ENCODE measurements around the gene TBCD. TPM values are rescaled to one million over a fixed set of nuclear protein-coding genes. Genes with fewer than 3 reads are reported as not detected.

The TBCD gene
- total RNA-seq, 1 experiment from 2014 or later: 90.7 TPM

- Mint-ChIP-seq H3K27ac (ENCODE audit: unreplicated experiment) (no peak overlapping the region), H3K4me1 (ENCODE audit: low read depth, unreplicated experiment) (peaks cover 9% of the 10 kb centered on the region), H3K4me3 (ENCODE audit: low read depth, unreplicated experiment) (no peak overlapping the region), H3K36me3 (ENCODE audit: insufficient read depth, unreplicated experiment) (peaks cover 5% of the 10 kb centered on the region), H3K27me3 (ENCODE audit: unreplicated experiment) (no peaks in the 10 kb centered on the region), H3K9me3 (ENCODE audit: low read depth, unreplicated experiment) (no peaks in the 10 kb centered on the region)
- DNase-seq: no peak
- BruUV-seq (replicated peaks): no TSS peak
- CTCF ChIA-PET: no interaction called here
- no peak for TF ChIP-seq CTCF (IDR thresholded peaks at IDR 0.05; ENCODE audit: unreplicated experiment)
- intact Hi-C loops (cut with micrococcal nuclease; ENCODE audit: unreplicated experiment): no loop called here
Measured at GRCh38 chr17:82835122-82835521, 83.3 kb downstream of the TBCD start.

- Mint-ChIP-seq H3K9me3 (ENCODE audit: low read depth, unreplicated experiment) (no peaks in the 10 kb centered on the region), H3K27me3 (ENCODE audit: unreplicated experiment) (no peaks in the 10 kb centered on the region), H3K4me1 (ENCODE audit: low read depth, unreplicated experiment) (peaks cover 9% of the 10 kb centered on the region), H3K27ac (ENCODE audit: unreplicated experiment) (no peak overlapping the region), H3K4me3 (ENCODE audit: low read depth, unreplicated experiment) (no peak overlapping the region), H3K36me3 (ENCODE audit: insufficient read depth, unreplicated experiment) (peaks cover 5% of the 10 kb centered on the region)
- intact Hi-C loops (cut with micrococcal nuclease; ENCODE audit: unreplicated experiment): no loop called here
- TF ChIP-seq CTCF (IDR thresholded peaks at IDR 0.05; ENCODE audit: unreplicated experiment): no peak
- no peak for DNase-seq
- no TSS peak for BruUV-seq (replicated peaks)
- CTCF ChIA-PET: no interaction called here
Measured at GRCh38 chr17:82835766-82836512, 84.1 kb downstream of the TBCD start.

- no TSS peak for BruUV-seq (replicated peaks)
- H3K9me3 Mint-ChIP-seq (ENCODE audit: low read depth, unreplicated experiment): no peaks in the 10 kb centered on the region
- TF ChIP-seq CTCF (IDR thresholded peaks at IDR 0.05; ENCODE audit: unreplicated experiment): no peak
- CTCF ChIA-PET: interaction anchor here (0.6 to 0.7 kb wide), 2 partner anchors 10 to 621 kb away, joined by 3 read pairs; no protein-coding TSS in a partner anchor
- no peak overlapping the region for H3K27ac Mint-ChIP-seq (ENCODE audit: unreplicated experiment)
- H3K4me3 Mint-ChIP-seq (ENCODE audit: low read depth, unreplicated experiment): no peak overlapping the region
- no peaks in the 10 kb centered on the region for H3K27me3 Mint-ChIP-seq (ENCODE audit: unreplicated experiment)
- DNase-seq: no peak
- H3K36me3 Mint-ChIP-seq (ENCODE audit: insufficient read depth, unreplicated experiment): peaks cover 5% of the 10 kb centered on the region
- H3K4me1 Mint-ChIP-seq (ENCODE audit: low read depth, unreplicated experiment): peaks cover 9% of the 10 kb centered on the region
- intact Hi-C loops (cut with micrococcal nuclease; ENCODE audit: unreplicated experiment): no loop called here
Measured at GRCh38 chr17:82836823-82837357, 85.0 kb downstream of the TBCD start.

GRCh38 chr17:82837586-82838320, 85.9 kb downstream of the TBCD start:
- Mint-ChIP-seq H3K36me3 (ENCODE audit: insufficient read depth, unreplicated experiment) (peaks cover 5% of the 10 kb centered on the region), H3K4me1 (ENCODE audit: low read depth, unreplicated experiment) (peaks cover 9% of the 10 kb centered on the region), H3K4me3 (ENCODE audit: low read depth, unreplicated experiment) (no peak overlapping the region), H3K9me3 (ENCODE audit: low read depth, unreplicated experiment) (no peaks in the 10 kb centered on the region), H3K27ac (ENCODE audit: unreplicated experiment) (no peak overlapping the region), H3K27me3 (ENCODE audit: unreplicated experiment) (no peaks in the 10 kb centered on the region)
- CTCF ChIA-PET: no interaction called here
- intact Hi-C loops (cut with micrococcal nuclease; ENCODE audit: unreplicated experiment): no loop called here
- no TSS peak for BruUV-seq (replicated peaks)
- no peak for DNase-seq
- TF ChIP-seq CTCF (IDR thresholded peaks at IDR 0.05; ENCODE audit: unreplicated experiment): no peak
